Testis (tissue), 3 donors: ENCODE results near the gene GUCA2A. TPM values are rescaled to one million over a fixed set of nuclear protein-coding genes. Genes with fewer than 3 reads are reported as not detected.

Experiments used
- DNase-seq: peaks from one replicate; pipeline ENCODE4 v3.0.0-alpha.2; 2019
- H3K27ac ChIP-seq, 2 donors: fragments of 200-600 bp; sonication (generic); one replicate each; pipeline ENCODE4 v1.5.1; 2019
- H3K27me3 ChIP-seq: fragments of 200-600 bp; sonication (generic); one replicate; pipeline ENCODE4 v1.5.1; 2019
- H3K36me3 ChIP-seq: fragments of 200-600 bp; sonication (generic); one replicate; pipeline ENCODE4 v1.5.1; 2017; ENCODE audit warnings: low read depth; ENCODE audit errors: missing control alignments
- H3K4me1 ChIP-seq: fragments of 200-600 bp; sonication (generic); one replicate; pipeline ENCODE4 v1.5.1; 2019
- H3K4me3 ChIP-seq, 2 donors: fragments of 200-600 bp; sonication (generic); one replicate each; pipeline ENCODE4 v1.5.1; 2017 to 2019
- H3K9me3 ChIP-seq: fragments of 200-600 bp; sonication (generic); one replicate; pipeline ENCODE4 v1.5.1; 2017
- CTCF ChIP-seq, 3 experiments: fragments of 450-650 bp in 2 of 3; fragments of 200-600 bp in 1 of 3; sonication (generic) in 1 of 3; IDR thresholded peaks; one replicate each; pipeline ENCODE4 v1.5.1; 2016 to 2019; ENCODE audit warnings: antibody characterized with exemption in 3 of 3, mild to moderate bottlenecking in 2 of 3, moderate library complexity in 1 of 3
- POLR2A ChIP-seq: fragments of 450-650 bp; IDR thresholded peaks from one replicate; pipeline ENCODE4 v1.6.1; 2017; ENCODE audit warnings: antibody characterized with exemption, mild to moderate bottlenecking, moderate library complexity
- whole genome bisulfite sequencing, 2 donors: methylation state at CpG; one replicate each; pipeline ENCODE4 v1.1.5; 2018; 5-methylcytosine and 5-hydroxymethylcytosine counted together
- intact Hi-C: fragments of 100-400 bp; cut with DNase I; formaldehyde crosslinking; loops from one replicate; pipeline ENCODE4 v1.15.1; 2023; ENCODE audit warnings: low total_unique reads
- polyA plus RNA-seq: library from polyadenylated mRNA; stranded (reverse); fragments of 350-450 nt; fragmentation: Illumina TruSeq; extraction: RNeasy Lipid Tissue Mini Kit (QIAGEN cat#74804); gene quantifications from one replicate; pipeline ENCODE4 v1.2.3, GENCODE V29; 2014; ENCODE audit warnings: low read depth, low replicate concordance; ENCODE audit not compliant: insufficient read depth
- total RNA-seq, 2 donors: library from RNA; depleted of rRNA; stranded (reverse); fragments of >200 nt; gene quantifications; one replicate each; pipeline ENCODE4 v1.2.3, GENCODE V29; 2016

Gene GUCA2A
- total and polyA plus RNA-seq, 3 donors from 2014 or later, result not detected

GRCh38 chr1:42173961-42174735 is 9.6 kb upstream of the GUCA2A start:
- no peak for DNase-seq

GRCh38 chr1:42173155-42173933 is 8.8 kb upstream of the GUCA2A start:
- 43 to 47% methylated on average over 8 to 9 of the region's 9 CpGs for WGBS, 2 donors
- H3K36me3 ChIP-seq, result no peaks in the 10 kb centered on the region
- DNase-seq, result peak; percentile 66
- no peaks in the 10 kb centered on the region for H3K27me3 ChIP-seq
- TF ChIP-seq POLR2A (no peak), CTCF (IDR thresholded peaks at IDR 0.05) (peak; percentile 81 to 98 (median 90))
- no peaks in the 10 kb centered on the region for H3K9me3 ChIP-seq
- intact Hi-C loops, result loop anchor here (10.0 kb wide), 1 partner anchor 599 kb away; no protein-coding TSS in a partner anchor
- no peak overlapping the region for H3K4me3 ChIP-seq
- H3K27ac ChIP-seq, result no peak overlapping the region
- H3K4me1 ChIP-seq, result peaks cover 33% of the 10 kb centered on the region

More at GRCh38 chr1:42173961-42174735, 9.6 kb upstream of the GUCA2A start:
- Histone ChIP-seq H3K27me3 (no peaks in the 10 kb centered on the region), H3K9me3 (no peaks in the 10 kb centered on the region), H3K27ac (no peak overlapping the region), H3K4me3 (no peak overlapping the region), H3K4me1 (peaks cover 37% of the 10 kb centered on the region), H3K36me3 (no peaks in the 10 kb centered on the region)
- TF ChIP-seq CTCF (IDR thresholded peaks at IDR 0.05) (no peak), POLR2A (no peak)
- intact Hi-C loops, result loop anchor here (10.0 kb wide), 1 partner anchor 599 kb away; no protein-coding TSS in a partner anchor
- 79 to 83% methylated on average over 8 of the region's 8 CpGs for WGBS, 2 donors

- Histone ChIP-seq H3K9me3 (no peaks in the 10 kb centered on the region), H3K27ac (peak overlapping the region in 1 of 2 donors; percentile 26), H3K4me3 (no peak overlapping the region), H3K27me3 (no peaks in the 10 kb centered on the region), H3K36me3 (no peaks in the 10 kb centered on the region), H3K4me1 (peaks cover 32% of the 10 kb centered on the region)
- TF ChIP-seq POLR2A (no peak), CTCF (IDR thresholded peaks at IDR 0.05) (no peak)
- WGBS, 2 donors, result 49 to 58% methylated on average over 8 to 15 of the region's 15 CpGs
- intact Hi-C loops, result loop anchor here (10.0 kb wide), 1 partner anchor 598 kb away; no protein-coding TSS in a partner anchor
- DNase-seq, result peak; percentile 45
These were observed 8.0 kb upstream of the GUCA2A start for GRCh38 chr1:42172381-42173133.

- intact Hi-C loops, result loop anchor here (10.0 kb wide), 1 partner anchor 597 kb away; no protein-coding TSS in a partner anchor
- Histone ChIP-seq H3K27ac (peak overlapping the region; percentile 24 to 26), H3K9me3 (no peaks in the 10 kb centered on the region), H3K4me1 (peaks cover 29% of the 10 kb centered on the region), H3K4me3 (no peak overlapping the region), H3K27me3 (no peaks in the 10 kb centered on the region), H3K36me3 (no peaks in the 10 kb centered on the region)
- 64 to 68% methylated on average over 6 of the region's 6 CpGs for WGBS, 2 donors
- TF ChIP-seq CTCF (IDR thresholded peaks at IDR 0.05) (no peak), POLR2A (no peak)
- DNase-seq, result no peak
These were observed 7.2 kb upstream of the GUCA2A start for GRCh38 chr1:42171679-42172266.
